HG02610 (cell line): ENCODE results near the gene ATF2.

Source experiments
- ATAC-seq: cut with Tn5 transposase; IDR thresholded peaks from one replicate; pipeline ENCODE4 v1.9.1; 2021; ENCODE audit warnings: mild to moderate bottlenecking, moderate library complexity; ENCODE audit not compliant: unreplicated experiment

The ATF2 gene

GRCh38 chr2:175030380-175031271, 137.4 kb downstream of the ATF2 start:
- ATAC-seq, result no peak

DNA sequence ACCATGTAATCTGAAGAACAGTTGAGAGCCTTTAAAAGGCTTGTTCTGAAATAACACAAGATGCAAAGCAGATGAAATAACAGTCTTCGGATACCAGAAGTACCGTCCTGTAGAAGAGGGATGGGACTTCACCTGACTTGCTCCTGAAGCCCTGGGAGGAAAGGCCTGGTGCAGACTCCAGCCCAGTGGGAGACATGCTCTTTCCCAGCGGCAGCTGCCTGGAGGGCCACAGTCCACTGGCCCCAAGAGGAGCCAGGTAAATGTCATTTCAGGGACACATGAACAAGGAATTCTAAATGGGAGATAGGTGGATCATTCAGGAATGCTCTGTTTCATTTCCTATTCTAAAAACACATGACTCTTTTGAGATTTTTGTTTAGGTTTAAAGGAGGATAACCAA, 140.2 kb downstream of the ATF2 start:
- no peak for ATAC-seq

DNA sequence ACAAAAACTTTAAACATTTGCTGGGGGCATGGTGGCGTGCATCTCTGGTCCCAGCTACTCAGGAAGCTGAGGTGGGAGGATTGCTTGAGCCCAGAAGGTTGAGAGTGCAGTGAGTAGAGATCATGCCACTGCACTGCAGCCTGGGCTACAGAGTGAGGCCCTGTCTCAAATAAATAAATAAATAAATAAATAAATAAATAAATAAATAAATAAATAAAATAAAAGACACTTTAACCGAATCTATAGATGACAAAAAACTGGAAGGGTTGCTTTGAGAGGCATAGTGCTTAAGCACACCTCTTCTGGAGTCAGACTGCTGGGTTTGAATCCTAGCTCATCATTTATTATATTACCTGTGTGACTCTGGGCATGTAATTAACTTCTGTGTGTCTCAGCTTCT, 141.6 kb downstream of the ATF2 start:
- ATAC-seq, result no peak

DNA sequence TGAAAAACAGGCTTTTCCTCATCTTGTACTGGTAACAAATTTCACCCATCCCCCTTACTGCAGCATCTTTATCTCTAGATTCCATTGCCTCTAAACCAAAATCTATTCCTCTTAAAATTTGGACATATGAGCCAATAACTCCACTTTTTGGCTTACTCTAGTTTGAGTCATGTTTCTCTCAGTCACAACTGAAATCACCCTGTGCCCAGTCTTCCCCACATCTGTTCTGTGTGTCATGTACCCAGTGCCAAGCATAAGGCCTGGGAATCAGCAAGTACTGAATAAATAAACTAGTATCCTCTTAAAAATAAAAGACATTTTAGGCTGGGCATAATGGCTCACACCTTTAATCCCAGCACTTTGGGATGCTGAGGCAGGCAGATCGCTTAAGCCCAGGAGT, 142.1 kb downstream of the ATF2 start:
- ATAC-seq, result no peak

- no peak for ATAC-seq
These were observed 142.8 kb downstream of the ATF2 start for GRCh38 chr2:175025233-175025632.

GRCh38 chr2:175022923-175023322, 145.1 kb downstream of the ATF2 start:
- ATAC-seq, result no peak
